Endothelial cell of umbilical vein (primary cell): ENCODE data around the gene SLC4A11. TPM values are rescaled to one million over a fixed set of nuclear protein-coding genes. Genes with fewer than 3 reads are reported as not detected.

ENCODE experiments used
- BruUV-seq: library from RNA; stranded (reverse); fragments of 400-500 nt; replicated peaks from 2 replicates; lab custom pipeline; 2021; lab: Mats Ljungman, UMichigan
- CTCF ChIA-PET: fragments of 300-600, 350-600 bp; sonication (Branson Sonifier 250); formaldehyde crosslinking; loops from one replicate; lab custom pipeline; 2021; ENCODE audit warnings: antibody characterized with exemption, inconsistent platforms; lab: Charles Lee
- POLR2A ChIA-PET: fragments of 300-600, 350-600 bp; sonication (Branson Sonifier 250); formaldehyde crosslinking; loops from one replicate; lab custom pipeline; 2021; ENCODE audit warnings: antibody characterized with exemption, inconsistent platforms; lab: Charles Lee
- DNase-seq: peaks from one replicate; pipeline ENCODE4 v3.0.0-alpha.2; 2011; ENCODE audit warnings: low read depth, low spot score
- FAIRE-seq: peaks from 2 replicates; lab custom pipeline; 2011; peaks lifted over from hg19 to GRCh38; lab: Jason Lieb, UNC
- H2AFZ ChIP-seq: 2 replicates; pipeline ENCODE4 v1.6.0; 2012; ENCODE audit warnings: low read depth, low read length, control low read depth, inconsistent platforms
- H3K27ac ChIP-seq: 2 replicates; pipeline ENCODE4 v1.5.1; 2011; ENCODE audit warnings: low read depth, mild to moderate bottlenecking, control low read depth, low read length, moderate library complexity; ENCODE audit not compliant: insufficient read depth
- H3K27me3 ChIP-seq, 2 experiments: 2 replicates each; pipeline versions ENCODE4 v1.6.0 to v1.6.1; 2011; ENCODE audit warnings: low read length in 2 of 2, mixed read lengths in 1 of 2; ENCODE audit not compliant: control insufficient read depth in 2 of 2, insufficient read depth in 2 of 2
- H3K36me3 ChIP-seq, 2 experiments: 2 replicates in 1 of 2; 3 replicates in 1 of 2; pipeline ENCODE4 v1.5.1; 2011; ENCODE audit warnings: low read length in 2 of 2, mild to moderate bottlenecking in 1 of 2, moderate library complexity in 1 of 2; ENCODE audit not compliant: control insufficient read depth in 2 of 2, insufficient read depth in 2 of 2; ENCODE audit errors: extremely low read depth in 1 of 2
- H3K4me1 ChIP-seq: 3 replicates; pipeline ENCODE4 v1.5.1; 2011; ENCODE audit warnings: mild to moderate bottlenecking, low read length; ENCODE audit not compliant: control insufficient read depth, insufficient read depth; ENCODE audit errors: extremely low read depth
- H3K4me2 ChIP-seq: 2 replicates; pipeline ENCODE4 v1.6.1; 2011; ENCODE audit warnings: low read length, control low read depth, mixed read lengths; ENCODE audit not compliant: insufficient read depth
- H3K4me3 ChIP-seq, 3 experiments: fragments of 200-600 bp in 1 of 3; sonication (generic), shearing (Covaris generic) in 1 of 3; replicated peaks in 1 of 3; 2 replicates each; pipeline ENCODE4 v1.5.1; 2011 to 2016; ENCODE audit warnings: control low read depth in 3 of 3, low read length in 3 of 3, mild to moderate bottlenecking in 2 of 3, inconsistent platforms in 1 of 3, low read depth in 1 of 3, moderate library complexity in 1 of 3; ENCODE audit not compliant: insufficient read depth in 1 of 3
- H3K79me2 ChIP-seq: 2 replicates; pipeline ENCODE4 v1.6.0; 2012; ENCODE audit warnings: low read length, inconsistent platforms; ENCODE audit not compliant: control insufficient read depth, insufficient read depth
- H3K9ac ChIP-seq: replicated peaks from 2 replicates; pipeline ENCODE3; 2011; ENCODE audit warnings: low read length, control low read depth; ENCODE audit not compliant: insufficient read depth; ENCODE audit errors: extremely low read depth
- H3K9me1 ChIP-seq: replicated peaks from 3 replicates; pipeline ENCODE4 v1.6.0; 2011; ENCODE audit warnings: mild to moderate bottlenecking, low read length; ENCODE audit not compliant: control insufficient read depth, insufficient read depth; ENCODE audit errors: extremely low read depth
- H3K9me3 ChIP-seq: replicated peaks from 2 replicates; pipeline ENCODE4 v1.5.1; 2012; ENCODE audit warnings: low read length, inconsistent platforms; ENCODE audit not compliant: control insufficient read depth, insufficient read depth
- H4K20me1 ChIP-seq: replicated peaks from 2 replicates; pipeline ENCODE3; 2011; ENCODE audit warnings: mild to moderate bottlenecking, low read length; ENCODE audit not compliant: control insufficient read depth, insufficient read depth; ENCODE audit errors: extremely low read depth
- EZH2 ChIP-seq: IDR thresholded peaks from 2 replicates; pipeline ENCODE4 v1.6.1; 2012; ENCODE audit warnings: borderline replicate concordance, low read depth, mild to moderate bottlenecking, moderate library complexity, low read length, inconsistent platforms; ENCODE audit not compliant: severe bottlenecking
- GATA2 ChIP-seq: IDR thresholded peaks from 2 replicates; pipeline ENCODE4 v1.7.0; 2011; ENCODE audit warnings: low read depth, mild to moderate bottlenecking, moderate library complexity, mixed read lengths, low read length; ENCODE audit not compliant: insufficient read length, insufficient read depth
- MYC ChIP-seq: IDR thresholded peaks from one replicate; pipeline ENCODE4 v1.6.1; 2011; ENCODE audit warnings: mild to moderate bottlenecking, low read depth, low read length
- POLR2A ChIP-seq: IDR thresholded peaks from 2 replicates; pipeline ENCODE4 v1.6.1; 2012; ENCODE audit warnings: low read depth, mild to moderate bottlenecking, control low read depth, low read length
- POLR2AphosphoS5 ChIP-seq: IDR thresholded peaks from 2 replicates; pipeline ENCODE4 v1.6.1; 2012; ENCODE audit warnings: low read depth, mild to moderate bottlenecking, control low read depth, low read length, moderate library complexity; ENCODE audit not compliant: insufficient read depth
- dilution Hi-C: fragments of 300-500 bp; cut with MboI; formaldehyde crosslinking; loops from one replicate; pipeline ENCODE4 v1.15.0; 2019; ENCODE audit warnings: low sequenced_read_pairs; ENCODE audit not compliant: extremely low pct_ligation_motif_present
- intact Hi-C: fragments of 100-400 bp; cut with micrococcal nuclease; formaldehyde crosslinking; loops from one replicate; pipeline ENCODE4 v1.10.0; 2022
- polyA plus RNA-seq, 4 experiments: library from polyadenylated mRNA; depleted of rRNA in 3 of 4; stranded (reverse) in 3 of 4; unstranded in 1 of 4; fragments of >200 nt; gene quantifications; 2 replicates each; pipeline versions ENCODE4 v1.2.1 to v1.2.3, GENCODE V29; 2011 to 2012; ENCODE audit warnings: missing spikeins in 1 of 4
- total RNA-seq: library from RNA; stranded (reverse); gene quantifications from 2 replicates; pipeline ENCODE4 v1.2.3, GENCODE V29; 2021
- TF ChIP-seq, protein P1 (sequence below), 2 donors: IDR thresholded peaks; 1 replicate in 1 of 2; 2 replicates in 1 of 2; pipeline ENCODE4 v1.5.1; 2011; ENCODE audit warnings: low read length in 2 of 2, mild to moderate bottlenecking in 2 of 2, moderate library complexity in 2 of 2, control low read depth in 1 of 2, inconsistent platforms in 1 of 2, low read depth in 1 of 2; ENCODE audit not compliant: insufficient read depth in 1 of 2; ENCODE audit errors: extremely low read depth in 1 of 2
- TF ChIP-seq, protein P2 (sequence below): IDR thresholded peaks from 2 replicates; pipeline ENCODE4 v1.6.1; 2011; ENCODE audit not compliant: insufficient read depth, insufficient read length

SLC4A11 gene
- total and polyA plus RNA-seq, 2 donors (not counting 3 experiments of a cell fraction or from before 2014, with no cell fraction given) = 5.7 to 10.2 TPM

- Histone ChIP-seq H3K79me2 (no peaks in the 10 kb centered on the region), H3K4me2 (no peak overlapping the region), H3K9me3 (no peaks in the 10 kb centered on the region), H4K20me1 (no peaks in the 10 kb centered on the region), H3K4me3 (no peak overlapping the region), H3K27ac (no peak overlapping the region), H3K4me1 (peaks cover 7% of the 10 kb centered on the region), H2AFZ (no peak overlapping the region), H3K9ac (no peak overlapping the region), H3K36me3 (peaks cover 7 to 19% of the 10 kb centered on the region in 2 experiments), H3K27me3 (peaks cover 0 to 11% of the 10 kb centered on the region in 2 experiments), H3K9me1 (no peaks in the 10 kb centered on the region)
- ChIA-PET CTCF (interaction anchor here (0.9 to 5.2 kb wide), 2 partner anchors 12 to 33 kb away, joined by 3 to 26 read pairs; partner anchors contain the start of gene SLC4A11), POLR2A (no interaction called here)
- dilution Hi-C loops = no loop called here
- TF ChIP-seq MYC (no peak), POLR2AphosphoS5 (no peak)
- TF ChIP-seq, protein P1, sequence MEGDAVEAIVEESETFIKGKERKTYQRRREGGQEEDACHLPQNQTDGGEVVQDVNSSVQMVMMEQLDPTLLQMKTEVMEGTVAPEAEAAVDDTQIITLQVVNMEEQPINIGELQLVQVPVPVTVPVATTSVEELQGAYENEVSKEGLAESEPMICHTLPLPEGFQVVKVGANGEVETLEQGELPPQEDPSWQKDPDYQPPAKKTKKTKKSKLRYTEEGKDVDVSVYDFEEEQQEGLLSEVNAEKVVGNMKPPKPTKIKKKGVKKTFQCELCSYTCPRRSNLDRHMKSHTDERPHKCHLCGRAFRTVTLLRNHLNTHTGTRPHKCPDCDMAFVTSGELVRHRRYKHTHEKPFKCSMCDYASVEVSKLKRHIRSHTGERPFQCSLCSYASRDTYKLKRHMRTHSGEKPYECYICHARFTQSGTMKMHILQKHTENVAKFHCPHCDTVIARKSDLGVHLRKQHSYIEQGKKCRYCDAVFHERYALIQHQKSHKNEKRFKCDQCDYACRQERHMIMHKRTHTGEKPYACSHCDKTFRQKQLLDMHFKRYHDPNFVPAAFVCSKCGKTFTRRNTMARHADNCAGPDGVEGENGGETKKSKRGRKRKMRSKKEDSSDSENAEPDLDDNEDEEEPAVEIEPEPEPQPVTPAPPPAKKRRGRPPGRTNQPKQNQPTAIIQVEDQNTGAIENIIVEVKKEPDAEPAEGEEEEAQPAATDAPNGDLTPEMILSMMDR (IDR thresholded peaks at IDR 0.05; ENCODE audit: extremely low read depth in 1 of 2, insufficient read depth in 1 of 2, low read depth in 1 of 2, low read length in 2 of 2) = no peak
- TF ChIP-seq, protein P2, sequence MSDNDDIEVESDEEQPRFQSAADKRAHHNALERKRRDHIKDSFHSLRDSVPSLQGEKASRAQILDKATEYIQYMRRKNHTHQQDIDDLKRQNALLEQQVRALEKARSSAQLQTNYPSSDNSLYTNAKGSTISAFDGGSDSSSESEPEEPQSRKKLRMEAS = no peak
- DNase-seq (no peak), FAIRE-seq (no peak)
- intact Hi-C loops = no loop called here
- BruUV-seq = no TSS peak
Measured at GRCh38 chr20:3251806-3252205, 12.8 kb upstream of the SLC4A11 start.

DNA sequence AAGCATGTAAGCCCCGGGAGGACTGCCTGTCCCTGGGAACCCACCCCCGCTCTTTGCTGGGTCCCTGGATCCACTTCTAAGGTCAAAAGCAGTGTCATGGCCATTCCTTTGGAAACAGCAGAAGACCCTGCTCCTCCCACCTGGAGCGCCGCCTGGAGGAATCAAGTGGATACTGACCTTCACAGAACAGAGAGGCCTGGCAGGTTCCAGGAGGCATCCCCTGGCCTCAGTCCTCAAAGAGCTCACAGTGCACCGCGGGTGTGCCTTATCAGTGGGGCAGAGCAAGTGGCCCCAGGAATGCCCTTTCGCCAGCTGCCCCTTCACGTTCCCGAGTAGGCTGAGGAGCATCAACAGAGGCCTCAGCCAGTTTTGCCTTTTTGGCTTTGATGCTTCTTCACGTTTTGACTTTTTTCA is 11.1 kb upstream of the SLC4A11 start:
- FAIRE-seq = peak; percentile 43

More for the DNA sequence above, 11.1 kb upstream of the SLC4A11 start:
- H3K4me3 ChIP-seq = no peak overlapping the region
- ChIA-PET POLR2A (no interaction called here), CTCF (interaction anchor here (0.7 to 5.2 kb wide), 10 partner anchors 8 to 197 kb away, joined by 3 to 26 read pairs (median 4); partner anchors contain the start of gene SLC4A11)
- peaks cover 7% of the 10 kb centered on the region for H3K4me1 ChIP-seq
- dilution Hi-C loops = no loop called here
- no peak overlapping the region for H3K27ac ChIP-seq
- peak; percentile 22 for DNase-seq
- no peaks in the 10 kb centered on the region for H3K9me3 ChIP-seq
- no peaks in the 10 kb centered on the region for H3K9me1 ChIP-seq
- H3K79me2 ChIP-seq = no peaks in the 10 kb centered on the region
- no peak overlapping the region for H2AFZ ChIP-seq
- intact Hi-C loops = no loop called here
- peaks cover 2 to 9% of the 10 kb centered on the region in 2 experiments for H3K36me3 ChIP-seq
- H4K20me1 ChIP-seq = no peaks in the 10 kb centered on the region
- BruUV-seq = no TSS peak
- H3K27me3 ChIP-seq = peaks cover 0 to 11% of the 10 kb centered on the region in 2 experiments
- no peak overlapping the region for H3K4me2 ChIP-seq
- no peak overlapping the region for H3K9ac ChIP-seq
- no peak for TF ChIP-seq MYC
- TF ChIP-seq POLR2A = no peak
- no peak for TF ChIP-seq POLR2AphosphoS5
- TF ChIP-seq, protein P1 (IDR thresholded peaks at IDR 0.05; ENCODE audit: extremely low read depth in 1 of 2, insufficient read depth in 1 of 2, low read depth in 1 of 2, low read length in 2 of 2) = peak; percentile 29 to 55
- no peak for TF ChIP-seq EZH2
- TF ChIP-seq GATA2 = no peak
